ENCODE results near the gene L3MBTL4. TPM values are rescaled to one million over a fixed set of nuclear protein-coding genes. Genes with fewer than 3 reads are reported as not detected.

Gene L3MBTL4
- total and polyA plus RNA-seq, 9 of the 15 experiments (the other 6 are each of a cell fraction or from before 2014, with no cell fraction given), result not detected

DNA sequence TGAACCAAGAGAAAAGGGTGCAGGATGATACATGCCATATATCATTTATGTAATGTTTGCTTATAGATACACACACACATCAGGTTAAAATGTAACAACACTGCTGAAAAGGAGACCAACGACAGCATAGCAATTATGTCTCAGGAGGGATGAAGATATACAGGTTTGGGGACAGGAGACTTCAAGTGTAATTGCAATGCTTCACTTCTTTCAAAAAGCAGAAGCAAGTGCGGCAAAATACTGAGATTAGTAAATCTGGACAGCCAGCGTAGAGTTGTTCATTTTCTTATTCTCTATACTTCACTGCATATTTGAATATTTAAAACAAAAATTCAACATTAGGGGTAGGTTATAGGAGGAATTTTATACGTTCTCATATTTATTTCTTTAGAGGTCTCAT is 87.2 kb downstream of the L3MBTL4 start:
- Histone ChIP-seq H3K9me1 (ENCODE audit: control insufficient read depth, insufficient read depth, low read length) (no peaks in the 10 kb centered on the region), H3K4me2 (ENCODE audit: insufficient read depth, low read length) (no peak overlapping the region), H3K27ac (ENCODE audit: extremely low read depth, low read depth, low read length) (no peak overlapping the region), H4K20me1 (replicated peaks; ENCODE audit: control insufficient read depth, insufficient read depth, low read length) (no peaks in the 10 kb centered on the region), H3K4me3 (no peak overlapping the region), H3K9me3 (replicated peaks; ENCODE audit: control insufficient read depth, insufficient read depth, low read depth, low read length) (no peaks in the 10 kb centered on the region), H3K9ac (ENCODE audit: insufficient read depth in 1 of 2, low read depth in 2 of 2, low read length in 2 of 2) (no peak overlapping the region), H2AFZ (ENCODE audit: low read depth, low read length) (no peak overlapping the region), H3K27me3 (ENCODE audit: control insufficient read depth in 2 of 2, insufficient read depth in 2 of 2, low read length in 2 of 2) (no peaks in the 10 kb centered on the region), H3K4me1 (replicated peaks in 1 of 2; ENCODE audit: control insufficient read depth in 2 of 2, insufficient read depth in 2 of 2, low read length in 2 of 2) (no peaks in the 10 kb centered on the region), H3K36me3 (ENCODE audit: control insufficient read depth, insufficient read depth, low read length) (no peaks in the 10 kb centered on the region), H3K79me2 (ENCODE audit: control insufficient read depth, insufficient read depth, low read length) (no peaks in the 10 kb centered on the region)
- POLR2A ChIA-PET, result no interaction called here
- ATAC-seq, result no peak
- BruUV-seq (replicated peaks), result no TSS peak
- no peak for TF ChIP-seq ZNF354B (CRISPR knock-in tag; IDR thresholded peaks at IDR 0.05)
- WGBS (ENCODE audit: insufficient coverage, low coverage, missing lambda C conversion rate), result 0% methylated on average over 4 of the region's 4 CpGs
- no peak for DNase-seq (ENCODE audit: extremely low read depth in 1 of 4, low spot score in 3 of 4)
- CTCF ChIA-PET (ENCODE audit: low intra/inter-chr PET ratio), result no interaction called here
- in situ Hi-C loops (cut with MboI), result no loop called here
- FAIRE-seq, result no peak
- intact Hi-C loops (cut with micrococcal nuclease), result no loop called here

DNA sequence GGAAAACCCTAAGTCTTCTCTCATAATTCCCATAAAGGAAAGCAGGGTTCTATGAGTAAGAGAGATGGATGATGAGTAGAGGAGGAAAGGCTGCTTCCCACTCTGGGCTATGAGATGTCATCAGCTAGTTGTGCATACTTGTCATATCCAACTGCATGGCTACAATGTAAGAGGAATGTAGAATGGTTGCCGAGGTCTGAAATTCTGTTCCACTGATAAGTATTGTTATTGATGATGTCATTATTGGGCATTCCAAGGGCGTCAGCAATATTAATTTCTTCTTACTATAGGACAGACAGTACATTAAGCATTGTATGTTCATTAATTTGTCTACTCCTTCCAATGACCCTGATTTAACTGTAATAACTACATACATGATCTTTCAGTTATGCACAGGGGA is 88.1 kb downstream of the L3MBTL4 start:
- no peak overlapping the region for H3K4me2 ChIP-seq (ENCODE audit: insufficient read depth, low read length)
- intact Hi-C loops (cut with micrococcal nuclease), result no loop called here
- no TSS peak for BruUV-seq (replicated peaks)

More for the DNA sequence above, 88.1 kb downstream of the L3MBTL4 start:
- Histone ChIP-seq H3K27me3 (ENCODE audit: control insufficient read depth in 2 of 2, insufficient read depth in 2 of 2, low read length in 2 of 2) (no peaks in the 10 kb centered on the region), H3K9me1 (ENCODE audit: control insufficient read depth, insufficient read depth, low read length) (no peaks in the 10 kb centered on the region), H2AFZ (ENCODE audit: low read depth, low read length) (no peak overlapping the region), H3K9ac (ENCODE audit: insufficient read depth in 1 of 2, low read depth in 2 of 2, low read length in 2 of 2) (no peak overlapping the region), H3K4me1 (replicated peaks in 1 of 2; ENCODE audit: control insufficient read depth in 2 of 2, insufficient read depth in 2 of 2, low read length in 2 of 2) (no peaks in the 10 kb centered on the region), H3K79me2 (ENCODE audit: control insufficient read depth, insufficient read depth, low read length) (no peaks in the 10 kb centered on the region), H3K36me3 (ENCODE audit: control insufficient read depth, insufficient read depth, low read length) (no peaks in the 10 kb centered on the region), H3K4me3 (no peak overlapping the region), H4K20me1 (replicated peaks; ENCODE audit: control insufficient read depth, insufficient read depth, low read length) (no peaks in the 10 kb centered on the region), H3K9me3 (replicated peaks; ENCODE audit: control insufficient read depth, insufficient read depth, low read depth, low read length) (no peaks in the 10 kb centered on the region), H3K27ac (ENCODE audit: extremely low read depth, low read depth, low read length) (no peak overlapping the region)
- ATAC-seq, result no peak
- CTCF ChIA-PET (ENCODE audit: low intra/inter-chr PET ratio), result no interaction called here
- FAIRE-seq, result no peak
- in situ Hi-C loops (cut with MboI), result no loop called here
- TF ChIP-seq, protein P1, sequence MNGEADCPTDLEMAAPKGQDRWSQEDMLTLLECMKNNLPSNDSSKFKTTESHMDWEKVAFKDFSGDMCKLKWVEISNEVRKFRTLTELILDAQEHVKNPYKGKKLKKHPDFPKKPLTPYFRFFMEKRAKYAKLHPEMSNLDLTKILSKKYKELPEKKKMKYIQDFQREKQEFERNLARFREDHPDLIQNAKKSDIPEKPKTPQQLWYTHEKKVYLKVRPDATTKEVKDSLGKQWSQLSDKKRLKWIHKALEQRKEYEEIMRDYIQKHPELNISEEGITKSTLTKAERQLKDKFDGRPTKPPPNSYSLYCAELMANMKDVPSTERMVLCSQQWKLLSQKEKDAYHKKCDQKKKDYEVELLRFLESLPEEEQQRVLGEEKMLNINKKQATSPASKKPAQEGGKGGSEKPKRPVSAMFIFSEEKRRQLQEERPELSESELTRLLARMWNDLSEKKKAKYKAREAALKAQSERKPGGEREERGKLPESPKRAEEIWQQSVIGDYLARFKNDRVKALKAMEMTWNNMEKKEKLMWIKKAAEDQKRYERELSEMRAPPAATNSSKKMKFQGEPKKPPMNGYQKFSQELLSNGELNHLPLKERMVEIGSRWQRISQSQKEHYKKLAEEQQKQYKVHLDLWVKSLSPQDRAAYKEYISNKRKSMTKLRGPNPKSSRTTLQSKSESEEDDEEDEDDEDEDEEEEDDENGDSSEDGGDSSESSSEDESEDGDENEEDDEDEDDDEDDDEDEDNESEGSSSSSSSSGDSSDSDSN (IDR thresholded peaks at IDR 0.05; ENCODE audit: borderline replicate concordance in 1 of 2, low read depth in 2 of 2, low read length in 2 of 2), result no peak
- POLR2A ChIA-PET, result no interaction called here
- WGBS (ENCODE audit: insufficient coverage, low coverage, missing lambda C conversion rate), result 0% methylated on average over 2 of the region's 2 CpGs
- DNase-seq (ENCODE audit: extremely low read depth in 1 of 4, low spot score in 3 of 4), result no peak

Measured in K562 (cell line).